GM23338 (cell line): ENCODE measurements around the gene CIDEA. TPM values are rescaled to one million over a fixed set of nuclear protein-coding genes. Genes with fewer than 3 reads are reported as not detected.

Experiments
- ATAC-seq: fragments of 200-7000 bp; cut with Tn5 transposase; 3 replicates; pipeline ENCODE4 v1.9.1; 2020
- DNase-seq: peaks from one replicate; pipeline ENCODE4 v3.0.0-alpha.2; 2015; ENCODE audit warnings: low spot score
- H2AFZ ChIP-seq: fragments of 200-600 bp; sonication (generic); 2 replicates; pipeline ENCODE4 v1.8.0; 2016; ENCODE audit warnings: antibody characterized with exemption, mild to moderate bottlenecking, moderate library complexity
- H3F3A ChIP-seq: fragments of 200-600 bp; sonication (generic); replicated peaks from 2 replicates; pipeline ENCODE4 v1.8.0; 2017; ENCODE audit warnings: antibody characterized with exemption, mixed run types, low read depth
- H3K27ac ChIP-seq: fragments of 200-600 bp; sonication (generic); 2 replicates; pipeline ENCODE4 v1.6.1; 2016; ENCODE audit warnings: low read depth
- H3K27me3 ChIP-seq: fragments of 200-600 bp; sonication (generic); 2 replicates; pipeline ENCODE4 v1.8.0; 2016; ENCODE audit warnings: mild to moderate bottlenecking, mixed run types, moderate library complexity; ENCODE audit not compliant: insufficient read depth
- H3K36me3 ChIP-seq: fragments of 200-600 bp; sonication (generic); 2 replicates; pipeline ENCODE4 v1.8.0; 2016; ENCODE audit warnings: mild to moderate bottlenecking; ENCODE audit not compliant: insufficient read depth
- H3K4me1 ChIP-seq: fragments of 200-600 bp; sonication (generic); 2 replicates; pipeline ENCODE4 v1.8.0; 2016; ENCODE audit warnings: mild to moderate bottlenecking, moderate library complexity; ENCODE audit not compliant: insufficient read depth
- H3K4me2 ChIP-seq: fragments of 200-600 bp; sonication (generic); 2 replicates; pipeline ENCODE4 v1.7.1; 2017; ENCODE audit warnings: mixed run types
- H3K4me3 ChIP-seq: fragments of 200-600 bp; sonication (generic); 2 replicates; pipeline ENCODE4 v1.6.1; 2016; ENCODE audit warnings: mixed run types
- H3K79me2 ChIP-seq: fragments of 200-600 bp; sonication (generic); replicated peaks from 2 replicates; pipeline ENCODE4 v1.8.0; 2017; ENCODE audit warnings: mild to moderate bottlenecking; ENCODE audit not compliant: insufficient read depth
- H3K9me2 ChIP-seq: fragments of 200-600 bp; sonication (generic); 2 replicates; pipeline ENCODE4 v1.8.0; 2017; ENCODE audit not compliant: insufficient read depth
- H4K20me1 ChIP-seq: fragments of 200-600 bp; sonication (generic); replicated peaks from 2 replicates; pipeline ENCODE4 v1.8.0; 2017; ENCODE audit warnings: mild to moderate bottlenecking; ENCODE audit not compliant: insufficient read depth
- H3K27ac Mint-ChIP-seq: 2 replicates; pipeline ENCODE4 v1.8.0; 2020; ENCODE audit warnings: inconsistent platforms, mild to moderate bottlenecking, moderate library complexity, mixed read lengths
- H3K27me3 Mint-ChIP-seq: 3 replicates; pipeline ENCODE4 v1.8.0; 2022; ENCODE audit warnings: low read depth, mild to moderate bottlenecking, moderate library complexity, mixed read lengths, inconsistent platforms; ENCODE audit not compliant: insufficient read depth, poor library complexity
- H3K36me3 Mint-ChIP-seq: 3 replicates; pipeline ENCODE4 v1.8.0; 2021; ENCODE audit warnings: low read depth, mild to moderate bottlenecking, inconsistent platforms, moderate library complexity, mixed read lengths
- H3K4me1 Mint-ChIP-seq: 3 replicates; pipeline ENCODE4 v1.8.0; 2020; ENCODE audit warnings: mild to moderate bottlenecking, inconsistent platforms, mixed read lengths
- H3K4me3 Mint-ChIP-seq: 3 replicates; pipeline ENCODE4 v1.8.0; 2021; ENCODE audit warnings: moderate library complexity, mild to moderate bottlenecking, inconsistent platforms, mixed read lengths
- H3K9me3 Mint-ChIP-seq: 3 replicates; pipeline ENCODE4 v1.8.0; 2020; ENCODE audit warnings: moderate library complexity, mild to moderate bottlenecking, inconsistent platforms, mixed read lengths
- CREB1 ChIP-seq: fragments of 250-450 bp; sonication (Bioruptor Pico); IDR thresholded peaks from 2 replicates; pipeline ENCODE4 v1.5.0; 2020; ENCODE audit warnings: low read depth, mild to moderate bottlenecking, moderate library complexity
- EZH2 ChIP-seq: fragments of 200-600 bp; sonication (generic); IDR thresholded peaks from one replicate; pipeline ENCODE4 v1.8.0; 2017; ENCODE audit warnings: antibody characterized with exemption, mild to moderate bottlenecking, low read depth; ENCODE audit not compliant: unreplicated experiment
- POLR2AphosphoS5 ChIP-seq: IDR thresholded peaks from 2 replicates; pipeline ENCODE4 v1.6.1; 2016; ENCODE audit warnings: antibody characterized with exemption, low read depth
- ZNF331 ChIP-seq: fragments of 250-450 bp; sonication (Bioruptor Pico); IDR thresholded peaks from 2 replicates; pipeline ENCODE4 v1.5.0; 2020; ENCODE audit warnings: low read depth, mild to moderate bottlenecking, moderate library complexity
- ZNF462 ChIP-seq: fragments of 250-450 bp; sonication (Bioruptor Pico); IDR thresholded peaks from 2 replicates; pipeline ENCODE4 v1.5.0; 2020; ENCODE audit warnings: mild to moderate bottlenecking, moderate library complexity
- polyA plus RNA-seq: library from polyadenylated mRNA; unstranded; fragments of >200 nt; fragmentation: Nextera tagmentation; extraction: Ambion mirVana; gene quantifications from 2 replicates; pipeline ENCODE4 v1.2.1, GENCODE V29; 2016
- total RNA-seq: library from RNA; depleted of rRNA; stranded (reverse); fragments of >200 nt; shearing (Covaris generic); gene quantifications from 2 replicates; pipeline ENCODE4 v1.2.3, GENCODE V29; 2014

Gene CIDEA
- total and polyA plus RNA-seq, 2 experiments from 2014 or later, result 0.45 TPM; not detected in 1

- DNase-seq (no peak), ATAC-seq (no peak)
- H3K27ac ChIP-seq, result 0 out of 2 replicates have a peak overlapping the region, but pooled peaks have one; percentile 45
- H4K20me1 ChIP-seq, result peaks cover 15% of the 10 kb centered on the region
- no peak overlapping the region for H3K27ac Mint-ChIP-seq
- peaks cover 61% of the 10 kb centered on the region for H3K79me2 ChIP-seq
- 0 out of 2 replicates have a peak, but pooled peaks cover 3% of the 10 kb centered on the region for H3F3A ChIP-seq
- no peak overlapping the region for H3K4me2 ChIP-seq
- H3K27me3 ChIP-seq, result no peaks in the 10 kb centered on the region
- peaks cover 13% of the 10 kb centered on the region for H3K4me1 ChIP-seq
- H3K36me3 ChIP-seq, result peaks cover 41% of the 10 kb centered on the region
- H3K36me3 Mint-ChIP-seq, result peaks cover 52% of the 10 kb centered on the region
- no peak for TF ChIP-seq EZH2
- no peak for TF ChIP-seq POLR2AphosphoS5
- no peak for TF ChIP-seq ZNF331 (CRISPR knock-in tag)
- no peak for TF ChIP-seq CREB1 (CRISPR knock-in tag)
- H3K4me1 Mint-ChIP-seq, result peaks cover 15% of the 10 kb centered on the region
- H3K27me3 Mint-ChIP-seq, result peaks cover 8% of the 10 kb centered on the region
- no peaks in the 10 kb centered on the region for H3K9me2 ChIP-seq
- H2AFZ ChIP-seq, result no peak overlapping the region
- H3K4me3 ChIP-seq, result no peak overlapping the region
- no peak overlapping the region for H3K4me3 Mint-ChIP-seq
- H3K9me3 Mint-ChIP-seq, result peaks cover 9% of the 10 kb centered on the region; the same call in 2 of the 3 replicates
Measured at GRCh38 chr18:12314591-12315305, 60.6 kb downstream of the CIDEA start.

GRCh38 chr18:12315490-12315889 lies 61.3 kb downstream of the CIDEA start:
- TF ChIP-seq ZNF331 (CRISPR knock-in tag), result no peak
- TF ChIP-seq ZNF462 (CRISPR knock-in tag), result no peak
- H3K27me3 Mint-ChIP-seq, result peaks cover 8% of the 10 kb centered on the region
- peaks cover 47% of the 10 kb centered on the region for H3K36me3 Mint-ChIP-seq
- H3K79me2 ChIP-seq, result peaks cover 54% of the 10 kb centered on the region
- 0 out of 2 replicates have a peak, but pooled peaks cover 3% of the 10 kb centered on the region for H3F3A ChIP-seq
- no peak for DNase-seq
- no peak overlapping the region; the same call in 1 of the 2 replicates for H3K27ac ChIP-seq
- peaks cover 7% of the 10 kb centered on the region; the same call in 2 of the 3 replicates for H3K9me3 Mint-ChIP-seq
- H3K4me2 ChIP-seq, result no peak overlapping the region
- no peak for ATAC-seq
- peaks cover 14% of the 10 kb centered on the region for H3K4me1 Mint-ChIP-seq
- no peak overlapping the region for H2AFZ ChIP-seq
- no peaks in the 10 kb centered on the region for H3K9me2 ChIP-seq
- H3K4me3 ChIP-seq, result no peak overlapping the region
- H3K27ac Mint-ChIP-seq, result no peak overlapping the region
- peaks cover 36% of the 10 kb centered on the region for H3K36me3 ChIP-seq
- H3K4me3 Mint-ChIP-seq, result no peak overlapping the region
- peaks cover 10% of the 10 kb centered on the region; the same call in 1 of the 2 replicates for H3K4me1 ChIP-seq
- H3K27me3 ChIP-seq, result no peaks in the 10 kb centered on the region
- peaks cover 18% of the 10 kb centered on the region for H4K20me1 ChIP-seq
